MV-4-11 (cell line): ENCODE measurements around the gene GXYLT1.
A peak's percentile ranks its signal among the peaks of the same experiment; 100 is the strongest.
"Not testable (repeated sequence)": the region's sequence is repeated elsewhere in the genome, so short reads cannot be mapped to it uniquely, and the experiment has no call there.

ENCODE experiments used
- DNase-seq: peaks from one replicate; lab custom pipeline; 2025; lab: John Stamatoyannopoulos, UW

The GXYLT1 gene

GRCh38 chr12:42097971-42098370 is 46.7 kb downstream of the GXYLT1 start:
- peak; percentile 86 for DNase-seq

GRCh38 chr12:42094277-42094676 is 50.4 kb downstream of the GXYLT1 start:
- DNase-seq, result peak; percentile 50

GRCh38 chr12:42091769-42092168 is 52.9 kb downstream of the GXYLT1 start:
- no peak for DNase-seq

GRCh38 chr12:42090899-42091298 is 53.8 kb downstream of the GXYLT1 start:
- DNase-seq, result no peak

GRCh38 chr12:42086031-42086430 is 58.6 kb downstream of the GXYLT1 start:
- no peak for DNase-seq

- no peak for DNase-seq
Observed at GRCh38 chr12:42085594-42085993, 59.1 kb downstream of the GXYLT1 start.

GRCh38 chr12:42084522-42084921 is 60.2 kb downstream of the GXYLT1 start:
- DNase-seq, result no peak

GRCh38 chr12:42076976-42077375 is 67.7 kb downstream of the GXYLT1 start:
- no peak for DNase-seq

- DNase-seq, result no peak
Observed at GRCh38 chr12:42070036-42070435, 74.6 kb downstream of the GXYLT1 start.

- no peak for DNase-seq
Observed at GRCh38 chr12:42059127-42059526, 85.5 kb downstream of the GXYLT1 start.

- peak; percentile 97 for DNase-seq
Observed at GRCh38 chr12:42056130-42056529, 88.5 kb downstream of the GXYLT1 start.

- no peak for DNase-seq
Observed at GRCh38 chr12:42053456-42053855, 91.2 kb downstream of the GXYLT1 start.

GRCh38 chr12:42048980-42049379 is 95.7 kb downstream of the GXYLT1 start:
- DNase-seq, result not testable (repeated sequence)

GRCh38 chr12:42039577-42039976 is 105.1 kb downstream of the GXYLT1 start:
- no peak for DNase-seq

- DNase-seq, result no peak
Observed at GRCh38 chr12:42039176-42039575, 105.5 kb downstream of the GXYLT1 start.

GRCh38 chr12:42031847-42032564 is 112.7 kb downstream of the GXYLT1 start:
- no peak for DNase-seq
